Measurements from ENCODE around the gene ALKBH8.

GRCh38 chr11:107564877-107565218 lies 687 bp downstream of the ALKBH8 start:
- TF ChIP-seq, protein P1, sequence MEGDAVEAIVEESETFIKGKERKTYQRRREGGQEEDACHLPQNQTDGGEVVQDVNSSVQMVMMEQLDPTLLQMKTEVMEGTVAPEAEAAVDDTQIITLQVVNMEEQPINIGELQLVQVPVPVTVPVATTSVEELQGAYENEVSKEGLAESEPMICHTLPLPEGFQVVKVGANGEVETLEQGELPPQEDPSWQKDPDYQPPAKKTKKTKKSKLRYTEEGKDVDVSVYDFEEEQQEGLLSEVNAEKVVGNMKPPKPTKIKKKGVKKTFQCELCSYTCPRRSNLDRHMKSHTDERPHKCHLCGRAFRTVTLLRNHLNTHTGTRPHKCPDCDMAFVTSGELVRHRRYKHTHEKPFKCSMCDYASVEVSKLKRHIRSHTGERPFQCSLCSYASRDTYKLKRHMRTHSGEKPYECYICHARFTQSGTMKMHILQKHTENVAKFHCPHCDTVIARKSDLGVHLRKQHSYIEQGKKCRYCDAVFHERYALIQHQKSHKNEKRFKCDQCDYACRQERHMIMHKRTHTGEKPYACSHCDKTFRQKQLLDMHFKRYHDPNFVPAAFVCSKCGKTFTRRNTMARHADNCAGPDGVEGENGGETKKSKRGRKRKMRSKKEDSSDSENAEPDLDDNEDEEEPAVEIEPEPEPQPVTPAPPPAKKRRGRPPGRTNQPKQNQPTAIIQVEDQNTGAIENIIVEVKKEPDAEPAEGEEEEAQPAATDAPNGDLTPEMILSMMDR (IDR thresholded peaks at IDR 0.05): no peak
- no peak for TF ChIP-seq POLR2A (IDR thresholded peaks at IDR 0.05)
